Activated CD4-positive, alpha-beta T cell treated with anti-CD3 and anti-CD28 coated beads for 36 hours (primary cell): ENCODE data around the gene C17orf107. TPM values are rescaled to one million over a fixed set of nuclear protein-coding genes. Genes with fewer than 3 reads are reported as not detected.

ENCODE experiments used
- ATAC-seq: fragments of 200-7000 bp; cut with Tn5 transposase; one replicate; pipeline ENCODE4 v1.10.0; 2021; ENCODE audit warnings: mild to moderate bottlenecking, moderate library complexity
- CTCF ChIA-PET: fragments of 350-600 bp; sonication (Branson Sonifier 250); formaldehyde crosslinking; loops from one replicate; lab custom pipeline; 2021; ENCODE audit warnings: antibody characterized with exemption; lab: Charles Lee
- POLR2A ChIA-PET: fragments of 350-600 bp; sonication (Branson Sonifier 250); formaldehyde crosslinking; loops from one replicate; lab custom pipeline; 2021; ENCODE audit warnings: antibody characterized with exemption, inconsistent platforms; lab: Charles Lee
- DNase-seq: peaks from one replicate; pipeline ENCODE4 v3.0.0-alpha.2; 2020
- H3K27ac Mint-ChIP-seq: one replicate; pipeline ENCODE4 v1.8.0; 2021; ENCODE audit warnings: mixed read lengths
- H3K27me3 Mint-ChIP-seq: one replicate; pipeline ENCODE4 v1.8.0; 2021; ENCODE audit warnings: mixed read lengths
- H3K36me3 Mint-ChIP-seq: one replicate; pipeline ENCODE4 v1.8.0; 2021; ENCODE audit warnings: low read depth, mixed read lengths
- H3K4me1 Mint-ChIP-seq: one replicate; pipeline ENCODE4 v1.8.0; 2021; ENCODE audit warnings: mixed read lengths
- H3K4me3 Mint-ChIP-seq: one replicate; pipeline ENCODE4 v1.8.0; 2021; ENCODE audit warnings: mild to moderate bottlenecking, moderate library complexity, mixed read lengths
- H3K9me3 Mint-ChIP-seq: one replicate; pipeline ENCODE4 v1.8.0; 2021; ENCODE audit warnings: low read depth, mixed read lengths
- intact Hi-C, 2 experiments: fragments of 100-400 bp; cut with DNase I in 1 of 2; cut with micrococcal nuclease in 1 of 2; formaldehyde crosslinking; loops; one replicate each; pipeline versions ENCODE4 v1.14.2 to v1.15.1; 2022 to 2024; cut with DNase I, micrococcal nuclease
- total RNA-seq, 2 experiments: library from RNA; stranded (reverse); gene quantifications; one replicate each; pipeline ENCODE4 v1.2.3, GENCODE V29; 2021

C17orf107 gene
- total RNA-seq, 2 experiments from 2014 or later: 2.6 to 2.8 TPM

DNA sequence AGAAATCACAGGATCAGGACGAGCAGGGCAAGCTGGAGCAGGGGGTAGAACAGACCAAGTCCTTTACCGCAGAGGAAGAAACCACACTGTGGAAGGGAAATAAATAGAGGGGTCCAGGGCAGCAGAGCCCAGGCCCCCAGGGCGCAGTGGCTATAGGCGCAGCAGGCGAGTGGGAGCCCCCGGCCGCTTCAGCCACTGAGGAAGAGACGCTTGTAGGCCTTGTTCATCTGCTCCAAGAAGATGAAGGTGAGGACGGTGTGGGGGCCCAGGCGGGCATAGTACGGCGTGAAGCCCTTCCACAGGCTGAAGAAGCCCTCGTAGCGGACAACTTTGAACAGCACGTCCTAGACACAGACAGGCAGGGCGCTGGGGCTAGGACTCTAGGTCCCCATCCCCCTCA is 38.2 kb downstream of the C17orf107 start:
- ATAC-seq (no peak), DNase-seq (no peak)
- H3K27me3 Mint-ChIP-seq: no peaks in the 10 kb centered on the region
- H3K4me1 Mint-ChIP-seq: peaks cover 42% of the 10 kb centered on the region
- H3K36me3 Mint-ChIP-seq: peaks cover 55% of the 10 kb centered on the region
- no peaks in the 10 kb centered on the region for H3K9me3 Mint-ChIP-seq
- ChIA-PET CTCF (no interaction called here), POLR2A (no interaction called here)
- intact Hi-C loops: no loop called here
- no peak overlapping the region for H3K27ac Mint-ChIP-seq
- H3K4me3 Mint-ChIP-seq: peak overlapping the region; percentile 99

DNA sequence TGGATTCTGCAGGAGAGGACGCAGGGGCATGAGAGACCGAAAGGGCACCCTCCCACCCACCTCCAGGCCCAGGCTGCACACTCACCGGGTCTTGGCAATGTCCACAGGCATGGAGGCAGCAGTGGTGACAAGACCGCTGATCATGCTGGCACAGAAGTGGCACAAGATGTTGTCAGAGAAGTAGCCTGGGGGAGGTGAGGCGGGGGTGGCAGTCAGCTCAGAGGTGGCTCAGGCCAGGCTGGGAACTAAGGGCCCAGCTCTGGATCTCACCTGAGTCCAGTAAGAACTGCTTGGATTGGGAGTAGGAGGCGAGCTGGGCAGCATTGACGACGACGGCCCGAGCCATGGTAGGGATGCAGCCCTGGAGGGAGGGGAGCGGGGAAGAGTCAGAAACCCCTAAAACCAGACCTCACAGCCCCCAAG is 38.7 kb downstream of the C17orf107 start:
- DNase-seq (no peak), ATAC-seq (no peak)
- Mint-ChIP-seq H3K4me1 (peaks cover 47% of the 10 kb centered on the region), H3K9me3 (no peaks in the 10 kb centered on the region), H3K36me3 (peaks cover 60% of the 10 kb centered on the region), H3K27me3 (no peaks in the 10 kb centered on the region), H3K27ac (no peak overlapping the region), H3K4me3 (peak overlapping the region; percentile 99)
- intact Hi-C loops: no loop called here
- POLR2A ChIA-PET: no interaction called here
- CTCF ChIA-PET: interaction anchor here (1.4 kb wide), 1 partner anchor 14 kb away, joined by 5 read pairs; no protein-coding TSS in a partner anchor

DNA sequence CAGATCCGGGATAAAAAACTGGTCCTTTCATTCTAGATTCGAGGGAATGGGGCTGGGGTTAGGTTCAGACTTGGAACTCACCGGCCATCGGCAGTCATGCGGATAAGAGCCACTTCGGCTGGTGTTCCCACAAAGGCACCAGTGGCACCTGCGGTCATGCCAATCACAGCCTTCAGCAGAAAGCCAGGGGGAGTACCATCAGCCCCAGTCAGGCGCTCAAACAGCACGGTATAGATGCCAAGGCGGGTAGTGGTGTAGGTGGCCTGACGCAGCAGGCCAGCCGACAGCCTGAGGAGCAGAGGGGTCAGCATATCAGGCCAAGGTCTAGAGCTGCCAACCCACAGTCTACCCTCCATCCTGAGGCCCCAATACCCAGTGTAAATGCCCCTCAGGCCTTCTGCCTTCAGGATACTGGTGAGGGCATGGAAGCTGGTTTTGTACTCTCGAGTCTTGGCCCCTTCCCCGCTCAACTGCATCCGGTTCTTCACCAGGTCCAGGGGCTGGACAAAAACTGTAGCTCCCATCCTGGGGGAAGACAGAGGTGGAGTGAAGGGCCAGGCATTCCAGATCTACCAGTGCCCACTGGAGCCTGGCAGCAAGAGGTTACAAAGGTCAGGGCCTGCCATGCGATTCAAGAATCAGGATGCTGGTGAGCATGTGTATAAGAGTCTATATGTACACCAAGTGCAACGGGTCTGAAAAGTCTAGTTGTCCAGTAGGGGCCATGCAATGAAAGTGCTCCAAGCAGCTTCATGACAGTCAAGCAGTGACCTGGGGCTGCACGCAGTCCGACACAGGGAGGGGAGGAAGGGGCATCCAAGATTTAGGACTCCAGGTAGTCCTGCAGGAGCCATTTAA is 39.6 kb downstream of the C17orf107 start:
- Mint-ChIP-seq H3K4me3 (peak overlapping the region; percentile 99), H3K9me3 (no peaks in the 10 kb centered on the region), H3K36me3 (peaks cover 62% of the 10 kb centered on the region), H3K4me1 (peaks cover 51% of the 10 kb centered on the region), H3K27ac (peak overlapping the region; percentile 97), H3K27me3 (no peaks in the 10 kb centered on the region)
- ChIA-PET CTCF (interaction anchor here (0.7 to 3.0 kb wide), 9 partner anchors 8 to 124 kb away, joined by 3 to 13 read pairs (median 5); partner anchors contain the start of genes SLC52A1 and SPAG7), POLR2A (interaction anchor here (1.6 to 1.8 kb wide), 4 partner anchors 13 to 140 kb away, joined by 6 to 16 read pairs (median 6); partner anchors contain the start of genes ENO3, SPAG7 and ZFP3)
- intact Hi-C loops: no loop called here
- ATAC-seq: no peak
- DNase-seq: no peak

DNA sequence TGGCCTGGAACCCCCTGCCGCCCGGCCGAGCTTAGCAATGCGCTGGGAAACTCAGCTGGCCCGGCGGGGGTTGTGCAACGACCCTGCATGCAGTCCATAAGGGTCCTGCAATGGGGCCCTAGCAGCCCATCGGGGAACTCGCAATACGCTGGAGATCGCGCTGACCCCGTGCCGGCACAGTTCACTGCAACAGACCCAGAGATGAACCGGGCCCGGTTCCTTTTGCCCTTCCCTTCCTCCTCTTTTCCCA is 40.1 kb downstream of the C17orf107 start:
- Mint-ChIP-seq H3K27ac (peak overlapping the region; percentile 97), H3K9me3 (no peaks in the 10 kb centered on the region), H3K27me3 (no peaks in the 10 kb centered on the region), H3K36me3 (peaks cover 67% of the 10 kb centered on the region), H3K4me1 (peaks cover 51% of the 10 kb centered on the region), H3K4me3 (peak overlapping the region; percentile 99)
- CTCF ChIA-PET: interaction anchor here (0.7 to 3.0 kb wide), 16 partner anchors 8 to 149 kb away, joined by 3 to 13 read pairs (median 4); partner anchors contain the start of genes C17orf107, CHRNE, INCA1 and KIF1C
- intact Hi-C loops: no loop called here
- no peak for ATAC-seq
- no peak for DNase-seq
- POLR2A ChIA-PET: interaction anchor here (0.7 to 1.8 kb wide), 13 partner anchors 9 to 480 kb away, joined by 3 to 16 read pairs (median 6); partner anchors contain the start of genes ARRB2, C17orf107, ENO3 and INCA1

DNA sequence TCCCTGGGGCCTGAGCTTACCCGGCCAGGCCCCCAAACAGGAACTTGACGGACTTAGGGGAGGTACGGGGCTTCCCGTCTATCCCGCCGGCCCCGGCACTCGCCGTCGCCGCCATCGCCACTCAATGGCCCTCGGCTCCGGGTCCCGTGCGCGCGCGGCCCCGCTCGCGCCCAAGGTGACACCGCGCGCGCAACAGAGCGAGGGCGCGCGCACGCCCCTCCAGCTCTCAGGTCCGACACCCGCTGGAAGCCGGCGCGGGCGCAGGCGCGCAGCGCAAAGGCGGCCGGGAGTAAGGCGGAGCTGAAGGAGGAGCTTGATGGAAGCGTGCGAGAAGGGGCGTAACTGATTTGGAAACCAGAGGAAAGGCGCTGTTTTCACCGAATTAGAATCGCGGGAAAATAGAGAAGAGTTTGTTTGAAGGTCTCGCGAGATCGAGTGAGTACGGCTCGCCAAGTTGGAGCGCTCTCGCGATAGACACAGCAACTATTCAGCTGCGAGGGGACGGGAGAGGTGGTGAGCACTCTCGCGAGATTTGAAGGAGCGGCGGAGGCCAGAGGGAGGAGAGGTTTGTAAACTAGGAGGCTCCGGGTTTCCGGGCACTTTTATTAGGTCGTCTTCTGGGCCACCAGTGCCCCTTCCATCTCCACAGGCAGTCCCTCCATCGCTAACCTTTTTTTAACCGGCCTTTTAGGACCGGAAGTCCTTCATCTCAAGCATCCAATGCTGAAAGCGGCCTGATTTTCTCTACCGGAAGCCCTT is 40.6 kb downstream of the C17orf107 start, which contains the start of the genes RNF167 and SLC25A11:
Gene RNF167, plus strand, starts transcription at position 473 of the 759 bp plus-strand sequence. CDS start 642 bp downstream, outside the sequence.
Gene SLC25A11, minus strand, starts transcription at position 251 of the 759 bp plus-strand sequence. Its CDS starts 136 bp downstream, at position 115.
- intact Hi-C loops: loop anchor here (1.0 to 10.0 kb wide), 23 partner anchors 8 to 1218 kb away; partner anchors contain the start of genes INCA1 (in 2 of the 2), KIF1C (in 2 of the 2), PFN1 (in 2 of the 2) and SPAG7 (in 2 of the 2)
- H3K27me3 Mint-ChIP-seq: no peaks in the 10 kb centered on the region
- ATAC-seq (peak; percentile 83), DNase-seq (peak; percentile 98)
- H3K36me3 Mint-ChIP-seq: peaks cover 71% of the 10 kb centered on the region
- H3K9me3 Mint-ChIP-seq: no peaks in the 10 kb centered on the region
- H3K4me1 Mint-ChIP-seq: peaks cover 53% of the 10 kb centered on the region
- H3K27ac Mint-ChIP-seq: peak within 1 kb of the TSS; percentile 97
- H3K4me3 Mint-ChIP-seq: peak within 1 kb of the TSS; percentile 99
- ChIA-PET CTCF (interaction anchor here (0.7 to 3.0 kb wide), 15 partner anchors 14 to 499 kb away, joined by 3 to 13 read pairs (median 4); partner anchors contain the start of genes C17orf107, C1QBP, CHRNE and INCA1), POLR2A (interaction anchor here (0.7 to 1.8 kb wide), 14 partner anchors 9 to 480 kb away, joined by 3 to 16 read pairs (median 6); partner anchors contain the start of genes ARRB2, C17orf107, ENO3 and INCA1)

DNA sequence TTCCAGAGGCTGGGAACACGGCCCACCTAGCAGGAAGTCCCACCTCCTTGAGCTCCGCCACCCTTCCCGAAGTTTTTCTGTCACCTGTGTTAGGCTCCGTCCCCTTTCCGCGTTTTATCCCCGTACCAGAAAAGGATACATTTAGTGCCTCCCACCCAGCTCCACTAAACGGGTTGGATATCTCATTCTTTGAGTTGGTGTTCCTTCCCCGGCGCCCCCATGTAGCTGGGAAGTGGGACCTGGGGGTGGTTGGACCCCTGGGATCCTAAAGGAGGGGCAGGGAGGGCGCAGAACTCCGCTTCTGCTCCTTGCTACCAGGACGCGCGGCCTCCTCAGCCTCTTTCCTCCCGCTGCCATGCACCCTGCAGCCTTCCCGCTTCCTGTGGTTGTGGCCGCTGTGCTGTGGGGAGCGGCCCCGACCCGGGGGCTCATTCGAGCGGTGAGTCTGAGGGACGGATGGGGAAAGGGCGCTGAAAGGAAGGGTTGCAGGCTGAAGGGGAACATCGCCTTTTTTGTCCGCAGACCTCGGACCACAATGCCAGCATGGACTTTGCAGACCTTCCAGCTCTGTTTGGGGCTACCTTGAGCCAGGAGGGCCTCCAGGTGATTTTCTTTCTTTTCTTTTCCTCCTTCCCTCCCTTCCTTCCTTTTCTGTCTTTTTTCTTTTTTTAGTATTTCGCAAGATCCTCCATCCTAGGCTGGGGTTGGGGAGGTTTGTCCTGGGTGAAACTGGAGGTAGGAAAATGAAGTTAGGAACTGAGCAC is 41.4 kb downstream of the C17orf107 start:
- ChIA-PET POLR2A (interaction anchor here (1.0 to 1.8 kb wide), 12 partner anchors 8 to 479 kb away, joined by 3 to 16 read pairs (median 6); partner anchors contain the start of genes C17orf107, ENO3, INCA1 and KIF1C), CTCF (interaction anchor here (0.8 to 3.0 kb wide), 9 partner anchors 27 to 498 kb away, joined by 3 to 13 read pairs (median 4); partner anchors contain the start of genes C17orf107, C1QBP, CHRNE and SLC52A1)
- Mint-ChIP-seq H3K27ac (peak overlapping the region; percentile 97), H3K27me3 (no peaks in the 10 kb centered on the region), H3K4me1 (peaks cover 61% of the 10 kb centered on the region), H3K4me3 (peak overlapping the region; percentile 99), H3K36me3 (peaks cover 79% of the 10 kb centered on the region), H3K9me3 (no peaks in the 10 kb centered on the region)
- ATAC-seq (no peak), DNase-seq (peak; percentile 69)
- intact Hi-C loops: loop anchor here (1.0 to 10.0 kb wide), 23 partner anchors 8 to 1218 kb away; partner anchors contain the start of genes INCA1 (in 2 of the 2), KIF1C (in 2 of the 2), PFN1 (in 2 of the 2) and SPAG7 (in 2 of the 2)

DNA sequence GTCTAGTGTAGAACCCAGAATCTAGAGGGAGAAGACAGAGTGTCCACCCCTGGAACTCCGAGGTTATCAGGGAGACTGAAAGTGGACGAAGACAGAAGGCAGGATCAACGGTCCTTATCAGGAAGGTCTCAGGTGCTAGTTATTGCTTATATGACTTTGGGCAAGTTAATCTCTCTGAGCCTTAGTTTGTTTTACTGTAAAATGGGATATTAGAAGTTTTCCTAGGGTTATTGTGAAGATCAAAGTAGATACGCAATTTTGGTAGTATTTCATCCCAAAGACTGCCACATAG is 41.9 kb downstream of the C17orf107 start:
- H3K4me3 Mint-ChIP-seq: peak overlapping the region; percentile 99
- no peaks in the 10 kb centered on the region for H3K9me3 Mint-ChIP-seq
- H3K27me3 Mint-ChIP-seq: no peaks in the 10 kb centered on the region
- H3K36me3 Mint-ChIP-seq: peaks cover 80% of the 10 kb centered on the region
- ChIA-PET CTCF (interaction anchor here (0.8 to 3.0 kb wide), 2 partner anchors 26 to 72 kb away, joined by 4 to 13 read pairs; partner anchors contain the start of gene SPAG7), POLR2A (no interaction called here)
- peak overlapping the region; percentile 97 for H3K27ac Mint-ChIP-seq
- H3K4me1 Mint-ChIP-seq: peaks cover 61% of the 10 kb centered on the region
- intact Hi-C loops: loop anchor here (2.0 to 10.0 kb wide), 11 partner anchors 26 to 1219 kb away; partner anchors contain the start of genes ANKFY1 (in 1 of the 2), ATP2A3 (in 1 of the 2), CYB5D2 (in 1 of the 2) and GGT6 (in 1 of the 2)
- DNase-seq (no peak), ATAC-seq (no peak)

DNA sequence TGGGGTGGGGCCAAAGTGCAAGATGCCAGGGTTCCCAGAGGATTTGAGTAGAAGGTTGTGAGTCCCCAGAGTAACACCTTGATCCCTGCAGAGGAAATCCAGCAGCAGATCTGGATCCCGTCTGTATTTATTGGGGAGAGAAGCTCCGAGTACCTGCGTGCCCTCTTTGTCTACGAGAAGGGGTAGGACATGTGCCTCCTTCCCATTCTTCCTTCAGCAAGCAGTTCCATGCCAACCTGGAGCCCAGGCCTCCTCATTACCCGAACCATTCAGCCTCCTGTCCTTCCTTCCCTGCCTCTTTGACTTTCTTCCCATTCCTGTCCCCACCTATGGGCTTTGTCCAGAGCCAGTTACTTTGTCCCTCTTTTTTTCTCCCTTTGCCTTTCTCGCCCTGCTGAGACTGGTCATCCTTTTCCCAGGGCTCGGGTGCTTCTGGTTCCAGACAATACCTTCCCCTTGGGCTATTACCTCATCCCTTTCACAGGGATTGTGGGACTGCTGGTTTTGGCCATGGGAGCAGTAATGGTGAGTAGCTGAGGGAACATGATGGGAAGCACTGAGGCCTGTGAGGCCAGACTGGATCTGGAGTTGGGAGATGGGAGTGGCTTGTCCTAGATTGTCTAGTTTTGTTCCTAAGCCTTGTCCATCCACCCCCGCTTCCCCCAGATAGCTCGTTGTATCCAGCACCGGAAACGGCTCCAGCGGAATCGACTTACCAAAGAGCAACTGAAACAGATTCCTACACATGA is 43.6 kb downstream of the C17orf107 start:
- DNase-seq (no peak), ATAC-seq (no peak)
- POLR2A ChIA-PET: interaction anchor here (9.2 kb wide), 1 partner anchor 25 kb away, joined by 80 read pairs; the partner anchor contains the start of gene SPAG7
- intact Hi-C loops: loop anchor here (5.0 to 10.0 kb wide), 7 partner anchors 36 to 1221 kb away; partner anchors contain the start of genes ANKFY1 (in 1 of the 2), ATP2A3 (in 1 of the 2), GGT6 (in 1 of the 2) and HASPIN (in 1 of the 2)
- H3K4me1 Mint-ChIP-seq: peaks cover 58% of the 10 kb centered on the region
- peak overlapping the region; percentile 97 for H3K27ac Mint-ChIP-seq
- peaks cover 87% of the 10 kb centered on the region for H3K36me3 Mint-ChIP-seq
- H3K4me3 Mint-ChIP-seq: peak overlapping the region; percentile 99
- no peaks in the 10 kb centered on the region for H3K9me3 Mint-ChIP-seq
- CTCF ChIA-PET: interaction anchor here (0.8 kb wide), 1 partner anchor 34 kb away, joined by 3 read pairs; no protein-coding TSS in a partner anchor
- no peaks in the 10 kb centered on the region for H3K27me3 Mint-ChIP-seq

DNA sequence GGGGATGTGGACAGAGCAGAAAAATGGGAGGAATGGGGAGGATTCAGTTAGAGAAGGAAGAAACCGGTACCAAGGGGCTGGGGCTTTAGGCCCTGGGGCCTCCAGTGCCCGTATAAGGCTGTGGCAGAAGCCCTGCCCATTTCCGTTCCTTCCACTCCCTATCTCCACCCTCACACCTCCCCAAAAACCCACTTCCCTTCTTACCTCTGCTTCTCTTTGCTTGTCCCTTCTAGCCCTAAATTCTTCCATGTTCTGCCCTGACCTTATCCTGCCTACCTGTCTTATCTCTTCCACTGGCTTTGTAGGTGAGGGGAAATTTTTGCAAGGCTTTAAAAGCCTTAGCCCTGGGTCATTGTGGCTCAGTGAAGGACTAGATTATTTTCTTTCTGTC is 44.8 kb downstream of the C17orf107 start:
- ATAC-seq (peak; percentile 23), DNase-seq (peak; percentile 76)
- Mint-ChIP-seq H3K36me3 (peaks cover 79% of the 10 kb centered on the region), H3K4me3 (peak overlapping the region; percentile 99), H3K4me1 (peaks cover 47% of the 10 kb centered on the region), H3K27me3 (no peaks in the 10 kb centered on the region), H3K9me3 (no peaks in the 10 kb centered on the region), H3K27ac (peak overlapping the region; percentile 86)
- POLR2A ChIA-PET: interaction anchor here (0.6 to 9.2 kb wide), 2 partner anchors 24 to 234 kb away, joined by 3 to 80 read pairs; partner anchors contain the start of genes ARRB2 and SPAG7
- intact Hi-C loops: loop anchor here (5.0 to 10.0 kb wide), 7 partner anchors 37 to 1222 kb away; partner anchors contain the start of genes ANKFY1 (in 1 of the 2), ATP2A3 (in 1 of the 2), GGT6 (in 1 of the 2) and HASPIN (in 1 of the 2)
- CTCF ChIA-PET: interaction anchor here (0.5 to 0.7 kb wide), 2 partner anchors 154 to 588 kb away, joined by 3 to 4 read pairs; no protein-coding TSS in a partner anchor
